ENCODE results near the gene NPY4R.
"Not testable (repeated sequence)": the region's sequence is repeated elsewhere in the genome, so short reads cannot be mapped to it uniquely, and the experiment has no call there.

DNA sequence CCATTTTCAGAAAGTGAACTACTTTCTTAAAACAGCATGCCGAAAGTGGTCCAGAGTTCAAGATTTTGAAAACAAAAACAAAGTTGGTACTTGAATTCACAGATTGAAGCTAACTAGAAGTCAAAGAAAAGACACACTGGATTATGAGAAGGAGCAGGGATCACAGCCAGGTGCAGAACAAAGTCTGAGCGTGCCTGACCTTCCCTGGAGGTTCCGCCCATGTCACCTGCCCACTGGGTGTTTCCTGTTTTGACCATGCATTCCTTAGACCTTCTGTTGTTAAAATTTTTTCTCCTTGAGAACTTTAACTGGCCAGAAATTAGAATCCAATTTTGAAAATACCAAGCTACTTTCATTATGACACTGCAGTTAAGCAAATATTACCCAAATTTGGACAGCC lies 34.2 kb upstream of the NPY4R start:
- TF ChIP-seq POLR2AphosphoS5 (IDR thresholded peaks at IDR 0.05; ENCODE audit: low read depth, low read length); POLR2A (IDR thresholded peaks at IDR 0.05; ENCODE audit: low read depth, low read length); TAF1 (IDR thresholded peaks at IDR 0.05; ENCODE audit: borderline replicate concordance, low read depth, low read length): not testable (repeated sequence)
